Activated T-cell treated with anti-CD3 and anti-CD28 coated beads for 1 hour (primary cell): ENCODE measurements around the gene IRF2BP1.
A peak's percentile ranks its signal among the peaks of the same experiment; 100 is the strongest.

Experiments used
- DNase-seq: peaks from one replicate; pipeline ENCODE4 v3.0.0-alpha.2; 2020; ENCODE audit warnings: low read depth

The IRF2BP1 gene

GRCh38 chr19:45885556-45886426 is at the start of gene IRF2BP1:
IRF2BP1 (minus strand) TSS chr19:45886141; CDS start chr19:45885774, 367 bp downstream.
- DNase-seq: peak; percentile 79

- DNase-seq: no peak
These were observed 49.3 kb upstream of the IRF2BP1 start for GRCh38 chr19:45935267-45935666.

- DNase-seq: no peak
These were observed 48.8 kb upstream of the IRF2BP1 start for GRCh38 chr19:45934551-45935230.

GRCh38 chr19:45933759-45934158 is 47.8 kb upstream of the IRF2BP1 start:
- DNase-seq: no peak

- no peak for DNase-seq
These were observed 45.1 kb upstream of the IRF2BP1 start for GRCh38 chr19:45931055-45931454.

- DNase-seq: no peak
These were observed 43.3 kb upstream of the IRF2BP1 start for GRCh38 chr19:45929247-45929646.

GRCh38 chr19:45927565-45928261 is 41.8 kb upstream of the IRF2BP1 start:
- peak; percentile 79 for DNase-seq

- no peak for DNase-seq
These were observed 39.0 kb upstream of the IRF2BP1 start for GRCh38 chr19:45924891-45925447.

GRCh38 chr19:45922281-45922680 is 36.3 kb upstream of the IRF2BP1 start:
- no peak for DNase-seq

- no peak for DNase-seq
These were observed 34.5 kb upstream of the IRF2BP1 start for GRCh38 chr19:45920458-45920857.

GRCh38 chr19:45919678-45920077 is 33.7 kb upstream of the IRF2BP1 start:
- DNase-seq: no peak

GRCh38 chr19:45918721-45919120 is 32.8 kb upstream of the IRF2BP1 start:
- no peak for DNase-seq

- DNase-seq: no peak
These were observed 31.6 kb upstream of the IRF2BP1 start for GRCh38 chr19:45917421-45918091.

- no peak for DNase-seq
These were observed 28.2 kb upstream of the IRF2BP1 start, which contains the start of gene NANOS2 for GRCh38 chr19:45913874-45914830. NANOS2 (minus strand) TSS chr19:45914778; CDS start chr19:45914693, 85 bp downstream.

GRCh38 chr19:45911291-45911690 is 25.4 kb upstream of the IRF2BP1 start:
- DNase-seq: no peak

- no peak for DNase-seq
These were observed 23.0 kb upstream of the IRF2BP1 start for GRCh38 chr19:45908956-45909355.

GRCh38 chr19:45906221-45906620 is 20.3 kb upstream of the IRF2BP1 start:
- no peak for DNase-seq

- no peak for DNase-seq
These were observed 19.1 kb upstream of the IRF2BP1 start for GRCh38 chr19:45905011-45905410.

- peak; percentile 100 for DNase-seq
These were observed 17.0 kb upstream of the IRF2BP1 start for GRCh38 chr19:45902651-45903625.
